Embryonic facial prominence (tissue), 1 donor: Measurements from ENCODE around the gene TJP1.
"Not testable (repeated sequence)": the region's sequence is repeated elsewhere in the genome, so short reads cannot be mapped to it uniquely, and the experiment has no call there.

Source experiments
- DNase-seq: peaks from one replicate; pipeline ENCODE4 v3.0.0-alpha.2; 2016; ENCODE audit errors: extremely low spot score

TJP1 gene

DNA sequence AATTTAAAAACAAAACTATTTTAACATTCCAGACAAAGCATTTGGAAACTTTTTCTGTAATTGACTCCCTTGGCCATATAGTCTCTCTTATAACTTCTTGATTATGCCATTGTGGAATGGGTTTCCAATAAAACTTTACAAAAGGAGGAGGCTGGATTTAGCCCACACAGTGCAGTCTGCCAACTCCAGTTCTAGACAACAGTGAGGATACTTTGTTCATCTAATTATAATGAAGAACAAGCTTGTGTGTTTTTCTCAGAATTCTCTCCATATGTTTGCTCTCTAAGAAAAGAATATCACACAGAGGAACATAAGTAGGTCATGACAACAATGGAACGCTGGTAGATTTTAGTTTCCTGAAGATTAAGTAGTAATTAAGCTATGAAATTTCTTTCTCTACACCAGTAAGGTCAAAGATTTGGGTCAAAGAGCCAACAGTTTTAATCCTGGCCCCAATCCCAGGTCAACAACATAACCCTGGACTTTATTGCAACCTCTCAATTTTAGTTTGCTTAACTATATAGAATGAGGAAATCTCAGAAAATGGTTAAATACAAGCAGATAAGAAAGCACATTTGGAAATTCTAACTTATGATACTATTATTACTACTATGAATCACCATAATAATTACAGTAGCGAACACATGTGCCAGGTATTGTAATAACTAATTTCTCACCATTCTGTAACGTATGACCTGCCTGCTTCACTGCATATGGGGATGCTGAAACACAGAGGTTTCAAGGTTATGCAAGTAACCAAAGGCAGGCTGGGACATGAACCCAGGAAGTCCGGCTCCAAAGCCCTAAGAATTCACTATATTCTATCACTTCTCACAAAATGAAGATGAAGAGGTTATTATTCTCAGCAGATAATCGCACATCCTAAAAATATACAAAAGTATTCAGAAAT, 65.7 kb downstream of the TJP1 start:
- DNase-seq = no peak

DNA sequence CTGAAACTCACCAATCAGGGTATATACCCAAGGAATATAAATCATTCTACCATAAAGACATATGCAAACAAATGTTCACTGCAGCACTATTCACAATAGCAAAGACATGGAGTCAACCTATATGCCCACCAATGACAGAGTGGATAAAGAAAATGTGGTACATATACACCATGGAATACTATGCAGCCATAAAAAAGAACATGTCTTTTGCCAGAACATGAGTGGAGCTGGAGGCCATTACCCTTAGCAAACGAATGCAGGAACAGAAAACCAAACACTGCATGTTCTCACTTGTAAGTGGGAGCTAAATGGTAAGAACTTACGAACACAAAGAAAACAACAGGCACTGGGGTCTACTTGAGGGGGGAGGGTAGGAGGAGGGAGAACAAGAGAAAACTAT, 68.3 kb downstream of the TJP1 start:
- DNase-seq = not testable (repeated sequence)

DNA sequence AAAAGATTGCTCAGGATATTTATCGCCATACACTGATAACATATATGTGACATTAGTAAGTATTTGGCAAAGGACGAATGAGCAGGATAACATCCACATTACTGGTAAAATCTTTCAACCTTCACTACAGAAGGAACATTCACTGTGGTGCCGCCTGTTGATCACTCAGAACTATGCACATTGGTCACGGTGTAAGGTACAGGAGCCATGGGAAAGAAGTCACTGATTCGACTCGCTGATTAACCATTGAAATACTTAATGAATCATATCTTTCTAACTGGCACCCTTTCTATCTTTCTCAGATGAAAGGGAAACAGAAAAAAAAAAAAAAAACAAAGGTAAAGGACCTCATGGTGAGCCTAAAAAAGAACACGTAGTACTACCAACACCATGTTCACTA, 68.8 kb downstream of the TJP1 start:
- DNase-seq = no peak

DNA sequence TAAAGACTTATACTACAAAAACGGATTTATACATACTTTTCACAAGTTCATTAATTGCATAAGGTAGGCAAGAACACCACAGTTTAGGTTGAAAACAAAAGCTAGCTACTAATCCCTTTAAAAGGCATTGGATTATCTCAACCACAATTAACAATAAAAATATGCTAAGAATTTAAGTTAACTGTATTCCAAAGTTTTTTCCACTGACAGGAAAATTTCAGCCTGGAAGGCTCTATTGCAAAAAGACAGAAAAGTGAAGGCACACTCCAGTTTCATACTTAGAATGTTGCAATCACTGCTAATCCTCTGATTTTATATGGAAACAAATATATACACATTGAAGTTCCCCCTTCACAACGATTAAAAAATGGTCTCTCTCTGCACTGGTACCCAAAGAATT, 71.5 kb downstream of the TJP1 start:
- DNase-seq = no peak

DNA sequence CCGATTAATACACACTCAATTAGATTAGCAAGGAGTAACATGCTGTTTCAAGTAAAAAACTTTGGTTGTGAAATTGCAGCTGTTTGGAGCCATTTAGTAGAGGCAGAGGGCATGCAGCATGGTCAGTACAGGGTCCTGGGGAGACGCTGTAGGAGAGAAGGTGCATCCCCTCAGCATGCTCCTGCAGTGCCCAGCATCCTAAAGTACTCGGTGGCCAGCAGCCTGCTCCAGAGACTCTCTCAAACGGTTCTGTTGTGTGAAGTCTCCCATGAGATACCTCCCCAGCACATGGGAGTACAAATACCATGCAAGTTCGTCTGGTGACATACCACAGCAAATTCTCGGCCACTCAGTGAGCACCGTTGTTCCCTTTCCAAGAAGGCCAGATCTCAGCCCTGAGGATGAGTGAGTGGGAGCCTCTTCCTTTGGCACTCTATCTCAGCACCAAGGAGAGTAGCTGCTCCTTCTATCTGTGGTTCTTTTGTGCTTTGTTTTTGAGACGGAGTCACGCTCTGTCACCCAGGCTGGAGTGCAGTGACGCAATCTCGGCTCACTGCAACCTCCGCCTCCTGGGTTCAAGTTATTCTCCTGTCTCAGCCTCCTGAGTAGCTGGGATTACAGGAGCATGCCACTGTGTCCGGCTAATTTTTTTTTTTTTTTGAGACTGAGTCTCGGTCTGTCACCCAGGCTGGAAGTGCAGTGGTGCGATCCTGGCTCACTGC, 72.7 kb downstream of the TJP1 start:
- DNase-seq = no peak

DNA sequence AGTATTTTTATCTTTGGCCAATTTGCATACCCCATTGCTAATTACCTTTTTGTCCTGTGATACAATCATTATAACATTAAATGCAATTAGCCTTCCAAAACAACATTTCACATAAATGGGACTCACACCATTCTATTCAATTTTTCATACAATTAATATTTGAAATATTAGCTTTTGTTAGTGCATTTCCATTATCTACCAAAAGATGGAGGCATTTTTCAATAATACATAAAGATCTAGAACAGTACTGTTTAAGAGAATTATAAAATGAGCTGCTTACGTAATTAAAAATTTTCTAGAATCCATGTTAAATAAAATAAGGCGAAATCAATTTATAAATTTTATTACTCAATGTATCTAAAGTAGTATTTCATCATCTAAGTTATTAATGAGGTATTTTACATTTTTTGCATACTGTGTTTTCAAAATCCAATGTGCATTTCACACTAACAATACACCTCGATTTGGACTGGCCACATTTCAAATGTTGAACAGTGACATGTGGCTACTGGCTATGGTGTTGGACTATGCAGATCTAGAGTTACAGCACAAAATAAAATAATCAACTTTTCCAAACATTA, 74.3 kb downstream of the TJP1 start:
- DNase-seq = no peak

DNA sequence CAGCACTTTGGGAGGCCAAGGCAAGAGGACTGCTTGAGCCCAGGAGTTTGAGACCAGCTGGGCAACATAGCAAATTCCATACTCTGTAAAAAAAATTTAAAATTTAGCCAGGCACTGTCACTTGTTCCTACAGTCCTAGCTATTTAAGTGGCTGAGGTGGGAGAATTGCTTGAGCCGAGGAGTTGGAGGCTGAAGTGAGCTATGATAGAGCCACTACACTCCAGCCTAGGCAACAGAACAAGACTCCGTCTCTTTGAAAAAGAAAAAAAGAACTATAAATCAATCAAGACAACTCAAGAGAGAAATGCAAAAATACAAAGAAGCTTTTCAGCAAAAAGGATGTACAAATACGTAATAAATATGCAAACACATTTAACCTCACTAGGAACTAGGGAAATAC, 78.8 kb downstream of the TJP1 start:
- DNase-seq = no peak

DNA sequence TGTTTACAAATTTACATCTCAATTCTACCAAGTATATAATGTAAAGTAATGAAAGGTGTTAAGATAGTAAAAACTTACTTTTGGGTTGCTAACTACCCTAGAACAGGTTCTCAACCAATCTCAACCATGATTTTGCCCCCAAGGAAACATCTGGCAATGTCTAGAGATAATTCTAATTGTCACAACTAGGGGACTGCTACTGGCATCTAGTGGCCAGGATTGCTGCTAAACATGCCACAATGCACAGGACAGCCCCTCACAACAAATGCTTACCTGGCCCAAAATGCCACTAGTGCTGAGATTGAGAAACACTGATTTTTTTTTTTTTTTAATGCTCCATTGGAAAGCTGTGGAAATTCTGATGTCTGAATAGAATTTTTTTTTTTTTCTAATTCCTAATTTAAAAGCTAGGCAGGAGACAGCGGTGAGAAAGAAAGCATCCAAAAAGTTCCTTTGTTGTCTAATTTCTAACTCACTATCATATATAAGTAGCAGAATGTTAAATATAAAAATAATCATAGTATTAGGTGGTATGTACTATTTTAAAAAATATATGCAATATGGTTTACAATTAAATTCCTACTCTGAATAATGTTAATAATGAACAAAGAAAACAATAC, 81.5 kb downstream of the TJP1 start:
- DNase-seq = no peak

DNA sequence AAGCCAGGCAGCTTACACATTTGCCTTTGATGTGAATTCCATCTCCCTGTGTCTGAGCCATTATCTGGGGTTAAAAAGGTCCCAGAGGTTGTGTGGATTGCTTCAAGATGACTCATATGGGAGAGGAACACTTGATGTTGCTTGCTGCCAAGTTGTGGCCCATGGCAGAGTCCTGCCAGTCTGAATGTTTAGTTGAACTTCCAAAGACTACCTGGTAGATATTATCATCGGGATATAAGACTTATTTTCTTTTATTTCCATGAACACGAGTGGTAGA, 85.6 kb downstream of the TJP1 start:
- no peak for DNase-seq

DNA sequence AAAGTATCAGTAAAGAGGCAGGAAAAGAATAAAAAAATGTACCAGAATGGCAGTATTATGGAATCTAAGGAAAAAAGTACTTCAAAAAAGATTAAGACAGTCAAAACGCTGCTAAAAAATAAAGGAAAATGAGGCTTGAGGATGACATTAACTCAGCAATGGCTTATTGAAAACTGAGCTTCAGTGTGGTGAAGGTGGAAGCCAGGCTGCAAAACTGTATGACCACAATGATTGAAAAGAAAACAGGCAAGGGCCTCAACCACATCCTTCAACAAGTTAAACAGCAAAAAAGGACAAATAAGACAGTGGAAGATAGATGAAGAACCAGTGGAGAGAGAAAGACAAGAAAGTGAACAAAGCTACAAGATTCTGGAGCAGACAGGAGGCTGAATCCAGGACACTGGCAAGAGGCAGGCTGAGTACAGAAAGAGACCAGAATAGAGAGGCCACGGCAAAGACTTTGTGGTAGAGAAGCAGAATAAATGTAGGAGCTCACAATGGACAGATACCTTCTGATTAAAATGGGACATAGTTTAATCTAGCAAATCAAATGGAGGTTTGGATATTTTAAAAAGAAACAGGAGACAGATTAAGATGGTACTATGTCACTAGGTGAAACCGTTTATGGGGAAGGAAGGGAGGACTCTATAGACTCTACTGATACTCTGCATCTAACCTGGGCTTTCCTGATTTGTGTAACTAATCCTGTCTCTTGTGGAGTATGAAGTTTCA, 86.1 kb downstream of the TJP1 start:
- DNase-seq = no peak

DNA sequence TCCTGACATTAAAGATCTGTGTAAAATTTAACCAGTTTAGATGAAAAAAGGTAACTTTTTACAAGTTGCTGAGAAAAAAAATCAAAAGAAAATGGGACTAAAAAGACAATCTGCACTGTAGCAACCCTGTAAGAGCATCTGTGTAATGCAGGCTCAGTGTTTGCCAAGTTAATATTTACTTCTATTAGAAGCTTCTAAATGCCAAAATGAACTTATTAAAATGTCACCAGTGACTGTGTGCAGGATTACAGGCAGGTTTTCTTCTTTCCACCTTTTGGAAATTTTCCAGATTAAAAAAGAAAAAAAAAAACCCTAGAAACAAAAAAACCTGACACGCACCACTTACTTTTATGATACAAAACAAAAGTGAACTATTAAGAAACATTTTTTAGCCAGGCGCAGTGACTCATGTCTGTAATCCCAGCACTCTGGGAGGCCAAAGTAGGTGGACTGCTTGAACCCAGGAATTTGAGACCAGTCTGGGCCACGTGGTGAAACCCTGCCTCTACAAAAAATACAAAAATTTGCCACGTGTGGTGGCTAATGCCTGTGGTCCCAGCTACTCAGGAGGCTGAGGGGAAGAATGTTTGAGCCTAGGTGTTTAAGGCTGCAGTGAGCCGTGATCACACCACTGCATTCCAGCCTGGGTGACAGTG, 87.2 kb downstream of the TJP1 start:
- DNase-seq = no peak

DNA sequence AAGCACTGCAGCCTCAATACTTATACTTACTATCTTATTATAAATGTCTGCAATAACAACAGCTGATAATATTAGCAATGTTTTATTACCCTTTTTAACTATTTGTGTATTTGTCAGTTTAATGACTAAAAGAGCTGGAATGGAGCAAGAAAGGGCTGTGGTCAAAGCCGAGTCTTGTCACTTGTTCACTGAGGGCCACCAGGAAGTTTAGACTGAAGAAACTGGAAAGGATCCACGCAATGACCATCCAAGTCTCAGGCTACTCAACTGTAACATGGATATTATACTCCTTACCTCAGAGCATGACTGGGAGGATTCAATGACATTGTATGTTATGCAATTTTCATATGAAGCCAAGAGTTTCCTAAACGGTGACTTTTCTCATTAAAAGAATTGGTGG, 90.4 kb downstream of the TJP1 start:
- DNase-seq = no peak

DNA sequence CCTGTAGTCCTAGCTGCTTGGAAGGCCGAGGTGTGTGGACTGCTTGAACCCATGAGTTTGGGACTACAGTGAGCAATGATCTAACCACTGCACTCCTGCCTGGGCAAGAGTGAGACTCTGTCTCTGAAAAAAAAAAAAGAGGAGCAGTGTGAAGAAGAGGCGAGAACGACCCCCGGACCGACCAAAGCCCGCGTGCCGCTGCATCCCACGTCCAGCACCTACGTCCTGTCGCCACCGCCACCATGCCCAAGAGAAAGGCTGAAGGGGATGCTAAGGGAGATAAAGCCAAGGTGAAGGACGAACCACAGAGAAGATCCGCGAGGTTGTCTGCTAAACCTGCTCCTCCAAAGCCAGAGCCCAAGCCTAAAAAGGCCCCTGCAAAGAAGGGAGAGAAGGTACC, 91.8 kb downstream of the TJP1 start:
- DNase-seq = not testable (repeated sequence)

DNA sequence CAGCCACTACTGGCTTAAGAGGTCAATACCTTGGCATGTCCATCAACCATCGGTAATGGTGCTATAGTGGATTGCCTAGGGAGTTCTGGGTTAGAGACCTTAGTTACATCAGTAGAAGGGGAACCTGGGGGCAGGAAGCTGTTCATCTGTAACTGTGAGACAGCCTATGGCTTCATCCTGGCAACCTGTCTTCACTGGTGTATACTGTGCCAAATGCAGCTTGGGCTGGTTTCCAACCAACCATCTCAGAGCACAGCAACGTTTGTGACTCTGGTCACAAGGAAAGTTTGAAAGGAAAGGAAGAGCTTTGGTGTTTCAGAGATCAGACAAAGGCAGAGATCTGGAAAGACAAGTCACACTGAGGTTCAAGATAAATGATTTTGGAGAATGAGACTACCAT, 93.8 kb downstream of the TJP1 start:
- no peak for DNase-seq

DNA sequence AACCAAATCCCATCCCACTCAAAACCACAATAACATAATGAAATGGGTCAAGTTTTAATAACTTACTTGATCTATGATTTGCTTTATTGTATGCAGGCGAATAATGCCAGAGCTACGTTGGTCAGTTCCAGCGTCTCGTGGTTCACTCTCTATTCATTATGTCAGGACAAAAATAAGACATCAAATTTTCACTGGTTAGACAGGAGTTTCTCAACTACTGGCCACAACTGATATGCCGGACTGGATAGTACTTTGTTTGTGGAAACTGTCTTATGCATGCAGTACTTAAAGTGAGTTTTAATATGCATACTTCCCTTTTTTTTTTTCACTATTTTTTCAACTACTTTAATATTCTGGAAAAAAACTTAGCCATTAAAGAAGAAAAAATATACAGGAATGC, 94.4 kb downstream of the TJP1 start:
- no peak for DNase-seq

DNA sequence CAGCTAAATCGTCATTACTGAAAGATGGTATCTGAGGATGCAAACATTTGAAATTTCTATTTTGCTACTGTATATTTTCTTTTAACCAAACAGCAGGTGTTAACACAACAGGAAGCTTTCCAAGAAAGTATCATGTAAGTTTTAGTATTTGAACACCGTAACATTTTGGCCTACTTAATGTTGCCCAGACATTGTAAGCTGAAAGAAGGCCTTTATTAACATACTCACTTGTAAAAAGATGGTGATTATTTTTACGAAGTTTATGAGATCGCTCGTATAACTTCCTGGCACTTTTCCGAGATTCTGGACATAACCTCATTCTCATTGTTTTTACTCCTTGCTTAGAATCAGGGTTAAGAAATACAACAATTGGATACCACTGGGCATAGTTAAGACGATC, 95.7 kb downstream of the TJP1 start:
- no peak for DNase-seq

DNA sequence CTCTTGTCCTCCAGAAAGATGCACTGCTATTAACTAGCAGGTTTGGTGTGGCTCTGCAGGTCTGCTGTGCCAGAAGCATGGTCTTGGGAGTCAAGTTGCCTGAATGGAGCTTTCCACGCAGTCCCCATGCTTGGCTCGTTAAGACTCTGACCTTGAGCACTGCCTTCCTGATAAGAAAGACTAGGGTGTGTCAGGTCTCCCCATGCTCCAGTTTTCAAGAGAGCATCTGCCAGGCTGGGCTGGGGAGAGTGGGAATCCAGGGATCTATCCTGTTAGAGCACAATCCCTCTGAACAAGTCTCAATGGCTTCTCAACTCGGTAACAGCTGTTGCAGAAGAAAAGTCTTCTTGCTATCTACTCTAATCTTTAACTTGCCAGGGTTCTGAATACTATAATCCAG, 98.2 kb downstream of the TJP1 start:
- no peak for DNase-seq

DNA sequence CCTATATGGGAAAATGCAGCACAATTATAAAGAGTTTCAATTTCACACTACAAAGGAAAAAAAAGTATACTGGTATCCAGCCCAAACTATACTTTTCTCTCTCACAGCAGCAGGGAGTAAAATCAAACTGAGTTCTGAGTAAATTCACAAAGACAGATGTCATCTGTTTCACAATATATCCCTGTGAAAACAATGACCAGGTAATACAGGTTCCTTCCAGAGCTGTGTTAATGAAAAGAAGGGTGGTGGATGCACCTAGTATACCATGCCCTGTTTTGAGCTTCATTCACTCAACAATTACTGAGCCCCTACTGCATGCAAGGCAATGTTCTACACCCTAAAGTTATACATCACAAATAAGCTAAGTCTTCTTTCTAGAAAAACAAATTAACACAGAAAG, 108.5 kb downstream of the TJP1 start:
- no peak for DNase-seq

DNA sequence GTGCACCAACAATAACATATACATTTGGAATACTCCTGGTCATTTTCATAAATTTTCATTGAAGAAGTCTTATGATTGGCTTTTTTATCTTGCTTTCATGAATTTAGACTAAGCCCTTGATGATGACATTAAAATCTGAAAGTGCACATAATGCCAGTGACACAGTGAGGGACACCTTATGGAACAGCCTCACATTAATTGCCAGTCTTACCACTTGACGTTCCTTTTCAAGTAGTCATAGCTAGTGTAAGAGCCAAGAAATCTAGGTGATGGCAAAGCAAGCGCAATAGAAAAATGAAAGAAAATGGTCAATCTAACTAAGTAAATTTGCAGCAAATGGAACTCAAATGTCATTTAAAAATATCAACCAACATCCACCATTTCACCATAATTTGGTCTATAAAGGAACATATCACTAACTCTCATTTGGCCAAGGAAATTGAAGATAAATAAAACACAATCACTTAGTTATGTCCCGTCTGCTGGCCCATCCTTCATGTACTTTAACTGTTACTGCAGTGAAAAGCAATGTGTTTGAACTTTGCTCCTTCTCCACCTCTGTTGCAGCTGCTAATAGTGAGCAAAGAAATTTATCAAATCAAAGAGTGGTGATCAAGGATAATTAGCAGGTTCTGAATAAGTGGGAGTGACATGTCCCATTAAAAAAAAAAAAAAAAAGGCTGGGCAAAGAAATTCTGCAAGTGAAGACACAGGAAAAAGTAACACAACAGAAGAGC, 110.0 kb downstream of the TJP1 start:
- no peak for DNase-seq

DNA sequence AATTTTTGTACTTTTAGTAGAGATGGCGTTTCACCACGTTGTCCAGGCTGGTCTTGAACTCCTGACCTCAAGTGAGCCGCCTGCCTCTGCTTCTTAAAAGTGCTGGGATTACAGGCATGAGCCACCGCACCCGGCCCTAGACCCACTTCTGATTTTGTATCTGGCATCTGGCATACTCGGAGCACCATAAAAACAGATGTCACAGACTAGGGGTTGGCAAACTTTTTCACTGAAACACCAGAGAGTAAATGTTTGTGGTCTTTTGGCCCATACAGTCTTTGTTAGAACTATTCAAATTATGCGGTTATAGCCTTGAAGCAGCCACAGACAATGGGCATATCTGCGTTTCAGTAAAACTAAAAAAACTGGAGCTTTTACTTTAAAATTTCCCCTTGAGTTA, 110.7 kb downstream of the TJP1 start:
- DNase-seq = no peak

DNA sequence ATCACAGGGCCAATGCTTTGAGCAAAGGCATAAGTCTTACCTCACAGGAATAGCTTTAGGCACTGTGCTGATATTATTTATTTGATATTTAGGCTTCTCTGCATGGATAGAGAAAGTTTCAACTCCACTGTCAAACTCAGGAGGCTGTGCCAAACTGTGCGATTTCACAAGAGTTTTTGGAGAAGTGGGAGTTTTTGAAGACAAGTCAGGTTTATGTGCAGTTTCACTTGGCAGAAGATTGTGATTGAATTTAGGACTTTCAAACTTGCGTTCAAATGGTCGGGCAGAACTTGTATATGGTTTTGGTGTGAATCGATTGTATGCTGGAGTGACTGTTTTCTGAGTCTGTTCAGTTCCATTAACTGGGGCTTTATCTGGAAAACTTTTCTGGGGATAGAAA, 113.7 kb downstream of the TJP1 start:
- no peak for DNase-seq
